Adrenal gland (tissue), 5 donors: ENCODE measurements around the gene DNAAF3.

Source experiments
- POLR2A ChIP-seq, 2 donors: fragments of 450-650 bp; IDR thresholded peaks; one replicate each; pipeline ENCODE4 v1.6.1; 2017; ENCODE audit warnings: antibody characterized with exemption in 2 of 2, mild to moderate bottlenecking in 2 of 2, moderate library complexity in 1 of 2
- TF ChIP-seq, protein P1 (sequence below), 6 experiments: fragments of 450-650 bp in 4 of 6; fragments of 200-600 bp in 2 of 6; sonication (generic) in 1 of 6; IDR thresholded peaks; 1 replicate in 5 of 6; 2 replicates in 1 of 6; pipeline versions ENCODE4 v1.5.1 to v1.8.0; 2016 to 2021; ENCODE audit warnings: antibody characterized with exemption in 6 of 6, mild to moderate bottlenecking in 2 of 6, moderate library complexity in 1 of 6
- donor health status: DM: no; HTN: no; CAD: no.

- TF ChIP-seq, protein P1, sequence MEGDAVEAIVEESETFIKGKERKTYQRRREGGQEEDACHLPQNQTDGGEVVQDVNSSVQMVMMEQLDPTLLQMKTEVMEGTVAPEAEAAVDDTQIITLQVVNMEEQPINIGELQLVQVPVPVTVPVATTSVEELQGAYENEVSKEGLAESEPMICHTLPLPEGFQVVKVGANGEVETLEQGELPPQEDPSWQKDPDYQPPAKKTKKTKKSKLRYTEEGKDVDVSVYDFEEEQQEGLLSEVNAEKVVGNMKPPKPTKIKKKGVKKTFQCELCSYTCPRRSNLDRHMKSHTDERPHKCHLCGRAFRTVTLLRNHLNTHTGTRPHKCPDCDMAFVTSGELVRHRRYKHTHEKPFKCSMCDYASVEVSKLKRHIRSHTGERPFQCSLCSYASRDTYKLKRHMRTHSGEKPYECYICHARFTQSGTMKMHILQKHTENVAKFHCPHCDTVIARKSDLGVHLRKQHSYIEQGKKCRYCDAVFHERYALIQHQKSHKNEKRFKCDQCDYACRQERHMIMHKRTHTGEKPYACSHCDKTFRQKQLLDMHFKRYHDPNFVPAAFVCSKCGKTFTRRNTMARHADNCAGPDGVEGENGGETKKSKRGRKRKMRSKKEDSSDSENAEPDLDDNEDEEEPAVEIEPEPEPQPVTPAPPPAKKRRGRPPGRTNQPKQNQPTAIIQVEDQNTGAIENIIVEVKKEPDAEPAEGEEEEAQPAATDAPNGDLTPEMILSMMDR (IDR thresholded peaks at IDR 0.05) = no peak
- no peak for TF ChIP-seq POLR2A (IDR thresholded peaks at IDR 0.05)
Measured at GRCh38 chr19:55109527-55110291, 56.7 kb downstream of the DNAAF3 start.
